ENCODE results near the gene SOAT2.
A peak's percentile ranks its signal among the peaks of the same experiment; 100 is the strongest.
"Not testable (repeated sequence)": the region's sequence is repeated elsewhere in the genome, so short reads cannot be mapped to it uniquely, and the experiment has no call there.

Gene SOAT2

GRCh38 chr12:53159195-53159839, 56.0 kb downstream of the SOAT2 start:
- peak; percentile 91 for DNase-seq

- no peak for DNase-seq
Measured at GRCh38 chr12:53160000-53160399, 56.7 kb downstream of the SOAT2 start.

- no peak for DNase-seq
Measured at GRCh38 chr12:53160673-53161072, 57.4 kb downstream of the SOAT2 start.

GRCh38 chr12:53161119-53161911, 58.0 kb downstream of the SOAT2 start:
- DNase-seq = no peak

GRCh38 chr12:53163008-53163407, 59.7 kb downstream of the SOAT2 start:
- not testable (repeated sequence) for DNase-seq

- no peak for DNase-seq
Measured at GRCh38 chr12:53166837-53167236, 63.6 kb downstream of the SOAT2 start.

- DNase-seq = no peak
Measured at GRCh38 chr12:53169644-53170043, 66.4 kb downstream of the SOAT2 start.

GRCh38 chr12:53170215-53170614, 66.9 kb downstream of the SOAT2 start:
- DNase-seq = no peak

GRCh38 chr12:53170876-53171724, 67.8 kb downstream of the SOAT2 start:
- no peak for DNase-seq

- no peak for DNase-seq
Measured at GRCh38 chr12:53171725-53172329, 68.5 kb downstream of the SOAT2 start.

GRCh38 chr12:53172352-53172751, 69.1 kb downstream of the SOAT2 start:
- no peak for DNase-seq

GRCh38 chr12:53173085-53173715, 69.9 kb downstream of the SOAT2 start:
- no peak for DNase-seq
